Tibial nerve (tissue), 4 donors: ENCODE results near the gene C14orf180.

Source experiments
- EP300 ChIP-seq, 2 donors: sonication (generic); formaldehyde crosslinking; IDR thresholded peaks; one replicate each; pipeline ENCODE4 v1.6.1; 2017; ENCODE audit warnings: antibody characterized with exemption in 2 of 2, mild to moderate bottlenecking in 1 of 2
- POLR2A ChIP-seq, 2 donors: fragments of 450-650 bp; IDR thresholded peaks; one replicate each; pipeline ENCODE4 v1.6.1; 2017; ENCODE audit warnings: antibody characterized with exemption in 2 of 2, mild to moderate bottlenecking in 2 of 2, moderate library complexity in 2 of 2
- TF ChIP-seq, protein P1 (sequence below), 5 experiments: fragments of 200-600 bp in 3 of 5; fragments of 450-650 bp in 2 of 5; sonication (generic) in 3 of 5; IDR thresholded peaks; one replicate each; pipeline ENCODE4 v1.5.1; 2016 to 2019; ENCODE audit warnings: antibody characterized with exemption in 5 of 5, mild to moderate bottlenecking in 3 of 5, moderate library complexity in 2 of 5

DNA sequence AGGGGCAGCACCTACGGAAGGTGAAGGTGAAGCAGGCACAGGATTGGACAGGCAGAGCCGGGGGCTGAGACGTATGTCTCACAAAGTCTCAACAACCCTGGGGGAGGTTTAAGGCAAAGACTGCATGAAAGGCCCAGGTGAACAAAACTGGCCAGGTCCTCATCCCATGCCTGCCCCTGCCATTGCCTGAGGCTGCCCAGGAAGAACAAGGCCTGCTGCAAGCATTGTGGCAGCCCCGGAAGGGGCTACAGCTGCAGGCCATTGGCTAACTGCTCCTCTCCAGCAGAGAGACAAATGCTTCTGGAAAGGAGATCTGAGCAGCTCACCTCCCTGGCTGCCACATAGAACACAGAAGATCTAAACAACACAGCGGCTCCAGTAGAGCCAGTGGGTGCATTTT, 45.4 kb downstream of the C14orf180 start:
- TF ChIP-seq, protein P1, sequence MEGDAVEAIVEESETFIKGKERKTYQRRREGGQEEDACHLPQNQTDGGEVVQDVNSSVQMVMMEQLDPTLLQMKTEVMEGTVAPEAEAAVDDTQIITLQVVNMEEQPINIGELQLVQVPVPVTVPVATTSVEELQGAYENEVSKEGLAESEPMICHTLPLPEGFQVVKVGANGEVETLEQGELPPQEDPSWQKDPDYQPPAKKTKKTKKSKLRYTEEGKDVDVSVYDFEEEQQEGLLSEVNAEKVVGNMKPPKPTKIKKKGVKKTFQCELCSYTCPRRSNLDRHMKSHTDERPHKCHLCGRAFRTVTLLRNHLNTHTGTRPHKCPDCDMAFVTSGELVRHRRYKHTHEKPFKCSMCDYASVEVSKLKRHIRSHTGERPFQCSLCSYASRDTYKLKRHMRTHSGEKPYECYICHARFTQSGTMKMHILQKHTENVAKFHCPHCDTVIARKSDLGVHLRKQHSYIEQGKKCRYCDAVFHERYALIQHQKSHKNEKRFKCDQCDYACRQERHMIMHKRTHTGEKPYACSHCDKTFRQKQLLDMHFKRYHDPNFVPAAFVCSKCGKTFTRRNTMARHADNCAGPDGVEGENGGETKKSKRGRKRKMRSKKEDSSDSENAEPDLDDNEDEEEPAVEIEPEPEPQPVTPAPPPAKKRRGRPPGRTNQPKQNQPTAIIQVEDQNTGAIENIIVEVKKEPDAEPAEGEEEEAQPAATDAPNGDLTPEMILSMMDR (IDR thresholded peaks at IDR 0.05): no peak
- TF ChIP-seq POLR2A (IDR thresholded peaks at IDR 0.05): no peak
- TF ChIP-seq EP300 (IDR thresholded peaks at IDR 0.05): no peak
